OCI-LY1 (cell line): Measurements from ENCODE around the gene DUSP22.

Experiments
- CTCF ChIP-seq: fragments of 200-600 bp; sonication (generic), shearing (Covaris generic); IDR thresholded peaks from 2 replicates; pipeline ENCODE4 v1.5.1; 2017; ENCODE audit warnings: mild to moderate bottlenecking, antibody characterized with exemption, low read length, moderate library complexity, mixed read lengths
- EZH2 ChIP-seq: fragments of 200-600 bp; sonication (generic), shearing (Covaris generic); IDR thresholded peaks from 2 replicates; pipeline ENCODE4 v1.8.0; 2017; ENCODE audit warnings: borderline replicate concordance, mixed run types, mild to moderate bottlenecking, antibody characterized with exemption, low read length, moderate library complexity, mixed read lengths

- TF ChIP-seq CTCF (no peak), EZH2 (no peak)
These were observed 65.6 kb downstream of the DUSP22 start for GRCh38 chr6:357791-358341.
